Embryonic facial prominence (tissue), 1 donor: ENCODE results near the gene VRK2.
"Not testable (repeated sequence)": the region's sequence is repeated elsewhere in the genome, so short reads cannot be mapped to it uniquely, and the experiment has no call there.

ENCODE experiments used
- DNase-seq: peaks from one replicate; pipeline ENCODE4 v3.0.0-alpha.2; 2016; ENCODE audit errors: extremely low spot score

Gene VRK2

DNA sequence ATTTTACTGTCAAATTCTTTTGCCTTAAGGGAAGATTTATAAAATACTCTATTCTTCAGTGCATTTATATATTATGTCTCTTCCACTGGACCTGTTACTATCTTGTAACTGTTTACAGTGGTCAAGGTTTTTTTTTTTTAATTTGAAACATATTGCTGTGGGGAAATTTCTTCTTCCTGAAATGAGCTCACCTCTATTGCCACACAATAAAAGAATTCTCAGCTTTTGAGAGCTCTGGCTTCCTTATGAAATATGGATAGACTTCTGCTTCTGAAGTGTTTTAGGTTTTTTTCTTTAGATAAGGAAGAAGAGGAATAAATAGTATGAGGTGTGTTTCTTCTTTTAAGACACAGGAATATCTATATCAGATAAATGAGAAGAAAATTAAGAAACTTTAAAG lies 7.7 kb downstream of the VRK2 start:
- DNase-seq = no peak

- DNase-seq = no peak
Observed at GRCh38 chr2:58055033-58055786, 8.6 kb downstream of the VRK2 start.

DNA sequence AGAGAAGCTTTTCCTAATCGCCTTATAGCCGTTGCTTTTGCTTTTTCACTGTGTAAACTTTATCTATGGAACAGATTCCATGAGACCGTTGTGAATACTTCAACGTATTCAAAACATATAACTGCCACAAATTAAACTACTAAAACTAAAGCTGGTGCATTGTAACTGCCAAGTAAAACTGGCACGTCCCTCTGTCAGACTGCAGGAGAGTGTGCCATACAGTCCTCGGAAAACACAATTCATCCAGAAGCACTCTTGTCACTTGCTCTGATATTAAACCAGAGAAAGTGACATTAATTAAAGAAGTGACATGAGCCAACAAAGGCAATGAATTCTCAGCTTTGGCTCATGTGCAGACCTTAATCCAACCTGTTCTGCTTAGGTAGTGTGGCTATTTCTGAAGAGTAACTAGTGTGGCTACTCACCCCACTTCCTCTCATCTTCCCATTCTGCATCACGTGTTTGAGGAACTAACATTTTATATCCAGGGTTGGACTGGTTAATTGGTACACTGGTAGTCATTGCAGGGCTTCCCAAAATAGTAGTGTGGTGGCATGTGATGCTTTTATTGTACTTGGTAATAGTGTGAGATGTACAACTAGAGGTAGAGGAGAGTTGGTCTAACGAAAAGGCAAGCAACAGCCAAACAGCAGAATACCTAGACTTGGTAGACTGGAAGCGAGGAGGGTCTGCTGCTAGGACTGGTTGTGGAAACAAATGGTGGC lies 9.7 kb downstream of the VRK2 start:
- no peak for DNase-seq

GRCh38 chr2:58057707-58058530 lies 11.3 kb downstream of the VRK2 start:
- DNase-seq = no peak

DNA sequence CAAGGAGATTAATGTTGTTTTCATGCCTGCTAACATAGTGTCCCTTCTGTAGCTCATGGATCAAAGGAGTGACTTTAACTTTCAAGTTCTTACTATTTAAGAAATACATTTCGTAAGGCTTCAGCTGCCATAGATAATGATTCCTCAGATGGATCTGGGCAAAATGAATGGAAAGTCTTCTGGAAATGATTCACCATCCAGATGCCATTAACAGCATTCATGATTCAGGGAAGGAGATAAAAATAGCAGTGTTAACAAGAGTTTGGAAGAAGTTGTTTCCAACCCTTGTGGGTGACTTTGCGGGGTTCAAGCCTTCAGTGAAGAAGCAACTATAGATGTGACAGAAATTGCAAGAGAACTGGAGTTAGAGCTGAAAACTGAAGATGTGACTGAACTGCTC lies 17.0 kb downstream of the VRK2 start:
- no peak for DNase-seq

DNA sequence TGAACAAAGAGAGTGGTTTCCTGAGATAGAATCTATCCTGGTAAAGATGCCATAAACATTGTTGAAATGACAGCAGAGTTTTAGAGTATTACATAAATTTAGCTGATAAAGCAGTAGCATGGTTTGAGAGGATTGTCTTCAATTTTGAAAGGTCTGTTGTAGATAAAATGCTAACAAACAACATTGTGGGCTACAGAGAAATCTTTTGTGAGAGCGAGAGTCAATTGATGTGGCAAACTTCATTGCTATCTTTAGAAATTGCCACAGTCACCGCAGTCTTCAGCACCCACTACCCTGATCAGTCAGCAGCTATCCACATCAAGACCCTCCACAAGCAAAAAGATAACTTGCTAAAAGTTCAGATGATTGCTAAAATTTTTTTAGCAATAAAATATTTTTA lies 17.5 kb downstream of the VRK2 start:
- no peak for DNase-seq

DNA sequence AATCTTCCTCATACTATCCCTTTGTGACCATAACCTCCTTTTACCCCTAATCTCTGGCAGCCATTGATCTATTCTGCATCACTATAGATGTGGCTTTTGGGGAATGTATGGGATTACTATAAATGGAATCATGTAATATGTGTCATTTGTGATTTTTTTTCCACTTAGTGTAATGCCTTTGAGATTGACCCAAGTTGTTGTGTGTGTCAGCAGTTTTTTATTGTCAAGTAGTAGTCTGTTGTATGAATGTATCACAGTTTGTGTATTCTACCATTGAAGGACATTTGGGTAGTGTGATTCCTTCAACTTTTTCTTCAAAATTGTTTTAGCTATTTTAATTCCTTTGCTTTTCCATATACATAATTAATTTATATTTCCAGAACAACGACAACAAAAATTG lies 18.6 kb downstream of the VRK2 start:
- no peak for DNase-seq

- no peak for DNase-seq
Observed at GRCh38 chr2:58067001-58067400, 20.4 kb downstream of the VRK2 start.

DNA sequence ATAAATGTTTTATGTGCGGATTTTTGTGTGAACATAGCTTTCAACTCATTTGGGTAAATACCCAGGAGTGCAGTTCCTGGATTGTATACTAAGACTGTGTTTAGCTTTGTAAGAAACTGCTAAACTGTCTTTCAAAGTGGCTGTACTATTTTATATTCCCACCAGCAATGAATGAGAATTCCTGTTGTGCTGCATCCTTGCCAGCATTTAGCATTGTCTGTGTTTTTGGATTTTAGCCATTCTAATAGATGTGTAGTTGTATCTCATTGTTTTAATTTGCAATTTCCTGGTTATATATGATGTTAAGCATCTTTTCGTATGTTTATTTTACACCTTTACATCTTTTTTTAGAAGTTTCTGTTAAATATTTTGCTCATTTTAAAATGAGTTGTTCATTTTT lies 24.2 kb downstream of the VRK2 start:
- DNase-seq = no peak

- no peak for DNase-seq
Observed at GRCh38 chr2:58072102-58072501, 25.5 kb downstream of the VRK2 start.

- no peak for DNase-seq
Observed at GRCh38 chr2:58073008-58073407, 26.4 kb downstream of the VRK2 start.

GRCh38 chr2:58073751-58074150 lies 27.1 kb downstream of the VRK2 start:
- no peak for DNase-seq

DNA sequence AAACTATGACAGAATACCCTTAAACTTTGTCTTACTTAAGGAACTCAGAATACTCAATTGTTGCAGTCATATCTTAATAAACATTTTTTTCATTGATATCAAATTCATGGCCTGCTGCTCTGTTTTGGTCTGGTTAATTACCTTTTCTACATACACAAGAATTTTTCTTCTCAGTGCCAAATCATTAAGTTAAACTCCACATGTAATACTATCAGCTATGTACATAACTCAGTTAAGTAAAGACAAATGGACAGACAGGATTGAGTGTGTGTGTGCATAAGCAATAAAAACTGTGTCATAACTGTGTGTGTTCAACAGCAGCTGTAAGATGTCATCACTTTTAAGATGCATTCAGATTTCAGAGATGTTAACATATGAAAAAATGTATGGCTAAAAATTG lies 34.4 kb downstream of the VRK2 start:
- no peak for DNase-seq

DNA sequence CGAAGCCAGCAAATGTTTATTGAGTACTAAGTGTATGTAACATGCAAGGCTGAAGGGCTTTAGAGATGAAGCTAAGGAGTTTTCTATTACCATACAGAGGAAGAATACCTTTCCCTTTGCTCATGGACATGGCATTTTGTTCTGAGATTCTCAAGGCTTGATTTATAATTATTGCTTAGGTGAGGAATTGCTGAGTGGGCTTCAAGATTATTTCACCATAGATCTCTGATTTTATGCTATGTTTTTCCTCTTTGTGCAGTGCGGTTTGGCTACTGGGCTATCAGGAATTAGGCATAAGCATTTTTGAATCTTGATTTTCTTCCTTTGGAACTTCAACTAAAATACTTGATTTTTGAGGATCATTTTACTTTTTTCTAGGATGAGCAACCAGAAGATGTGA lies 42.5 kb downstream of the VRK2 start:
- DNase-seq = no peak

DNA sequence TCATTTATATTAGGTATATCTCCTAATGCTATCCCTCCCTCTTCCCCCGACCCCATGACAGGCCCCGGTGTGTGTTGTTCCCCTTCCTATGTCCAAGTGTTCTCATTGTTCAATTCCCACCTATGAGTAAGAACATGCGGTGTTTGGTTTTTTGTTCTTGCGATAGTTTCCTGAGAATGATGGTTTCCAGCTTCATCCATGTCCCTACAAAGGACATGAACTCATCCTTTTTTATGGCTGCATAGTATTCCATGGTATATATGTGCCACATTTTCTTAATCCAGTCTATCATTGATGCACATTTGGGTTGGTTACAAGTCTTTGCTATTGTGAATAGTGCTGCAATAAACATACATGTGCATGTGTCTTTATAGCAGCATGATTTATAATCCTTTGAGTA lies 46.2 kb downstream of the VRK2 start:
- not testable (repeated sequence) for DNase-seq

DNA sequence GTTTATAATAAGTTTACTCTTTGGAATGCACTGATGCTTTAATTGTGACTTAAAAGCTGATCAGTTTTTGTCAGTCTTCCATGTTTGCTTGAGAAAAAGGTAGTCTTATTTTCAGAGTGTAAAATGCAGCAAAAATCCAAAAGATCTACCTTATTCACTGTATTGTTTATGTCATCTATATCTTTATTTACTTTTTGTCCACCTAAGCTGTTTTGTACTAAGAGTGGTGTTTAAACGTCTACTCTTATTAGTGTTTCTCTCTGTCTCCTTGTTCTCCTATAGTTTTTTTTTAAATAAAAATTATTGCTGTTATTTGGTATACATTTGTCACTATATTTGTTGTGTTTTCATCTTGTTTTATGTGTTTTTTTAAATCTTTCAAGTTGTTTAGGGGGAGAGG lies 50.4 kb downstream of the VRK2 start:
- no peak for DNase-seq

DNA sequence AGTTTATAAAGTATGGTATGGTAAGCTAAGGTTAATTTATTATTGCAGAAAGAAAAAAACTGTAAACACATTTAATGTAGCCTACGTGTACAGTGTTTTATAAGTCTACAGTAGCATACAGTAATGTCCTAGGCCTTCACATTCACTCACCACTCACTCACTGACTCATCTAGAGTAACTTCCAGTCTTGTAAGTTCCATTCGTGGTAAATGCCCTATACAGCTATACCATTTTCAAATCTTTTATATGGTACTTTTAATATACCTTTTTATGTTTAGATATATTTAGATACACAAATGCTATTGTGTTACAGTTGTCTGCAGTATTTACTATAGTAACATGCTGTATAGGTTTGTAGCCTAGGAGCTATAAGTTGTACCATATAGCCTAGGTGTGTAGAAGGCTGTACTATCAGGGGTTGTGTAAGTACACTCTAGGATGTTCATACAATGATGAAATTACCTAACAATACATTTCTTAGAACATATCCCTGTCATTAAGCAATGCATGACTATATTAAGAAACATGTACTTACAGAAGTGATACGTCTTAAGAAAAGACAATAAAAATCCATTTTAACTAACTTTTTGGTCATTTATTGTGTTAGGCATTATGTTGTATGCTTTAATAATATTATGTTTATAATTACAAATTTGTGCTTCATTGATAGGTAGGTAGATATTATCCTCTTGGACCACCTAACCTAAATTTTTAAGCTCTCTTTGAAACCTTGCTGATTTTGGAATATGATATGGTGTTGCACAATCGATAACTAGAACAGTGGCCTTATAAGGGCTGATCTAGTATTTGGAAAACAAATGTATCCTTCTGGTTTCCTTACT lies 51.9 kb downstream of the VRK2 start:
- DNase-seq = no peak

- no peak for DNase-seq
Observed at GRCh38 chr2:58099096-58099769, 52.6 kb downstream of the VRK2 start.

GRCh38 chr2:58101500-58101899 lies 54.9 kb downstream of the VRK2 start:
- DNase-seq = no peak

DNA sequence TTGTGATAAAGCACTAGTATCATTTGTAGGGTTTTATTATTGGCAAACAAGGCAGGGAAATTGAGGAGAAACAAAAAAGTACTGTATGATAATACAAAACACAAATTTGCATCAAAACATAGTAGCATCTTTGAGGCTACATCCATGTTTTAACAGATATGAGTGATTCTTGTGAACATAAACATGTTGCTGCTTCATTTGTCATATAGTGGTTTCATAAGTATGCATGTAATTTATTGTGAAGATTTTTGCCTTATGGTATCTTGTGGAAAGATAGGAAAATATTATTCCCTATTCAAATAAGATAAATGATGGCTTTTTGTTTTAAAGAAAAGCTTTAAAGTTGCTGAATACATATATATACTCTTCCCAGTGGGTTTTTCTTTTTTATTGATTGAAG lies 60.3 kb downstream of the VRK2 start:
- no peak for DNase-seq
